Measurements from ENCODE around the gene SLC26A11. TPM values are rescaled to one million over a fixed set of nuclear protein-coding genes. Genes with fewer than 3 reads are reported as not detected.

SLC26A11 gene
- total RNA-seq, 4 donors from 2014 or later, result 25.1 to 65.3 (median 31.7) TPM

GRCh38 chr17:80264205-80265075 is 44.2 kb downstream of the SLC26A11 start:
- H3K27me3 ChIP-seq, result no peaks in the 10 kb centered on the region
- no peak for DNase-seq
- intact Hi-C loops (cut with DNase I), result loop anchor here (5.0 kb wide), 1 partner anchor 42 kb away; the partner anchor contains the start of genes SGSH and SLC26A11
- H3K4me3 ChIP-seq (replicated peaks in 1 of 3), result peak overlapping the region in 1 of 3 donors; percentile 15
- peaks cover 0 to 11% of the 10 kb centered on the region in 2 donors for H3K36me3 ChIP-seq
- TF ChIP-seq CTCF (IDR thresholded peaks at IDR 0.05) (no peak), POLR2A (IDR thresholded peaks at IDR 0.05) (no peak)
- H3K27ac ChIP-seq, result peak overlapping the region in 2 of 3 donors; percentile 38 to 98
- H3K4me1 ChIP-seq, result peaks cover 18 to 34% of the 10 kb centered on the region in 2 donors
- no peaks in the 10 kb centered on the region for H3K9me3 ChIP-seq
- WGBS, 2 donors, result 85% methylated on average over 19 of the region's 19 CpGs

GRCh38 chr17:80265205-80266068 is 45.2 kb downstream of the SLC26A11 start:
- Histone ChIP-seq H3K9me3 (no peaks in the 10 kb centered on the region), H3K4me1 (peaks cover 13 to 29% of the 10 kb centered on the region in 2 donors), H3K27me3 (no peaks in the 10 kb centered on the region), H3K27ac (no peak overlapping the region), H3K36me3 (peaks cover 5 to 14% of the 10 kb centered on the region in 2 donors), H3K4me3 (replicated peaks in 1 of 3) (no peak overlapping the region)
- peak in 1 of 2 donors; percentile 37 for DNase-seq
- intact Hi-C loops (cut with DNase I), result no loop called here
- WGBS, 2 donors, result 65 to 83% methylated on average over 13 to 17 of the region's 17 CpGs
- TF ChIP-seq CTCF (IDR thresholded peaks at IDR 0.05) (no peak), POLR2A (IDR thresholded peaks at IDR 0.05) (no peak)

GRCh38 chr17:80267391-80267790 is 47.2 kb downstream of the SLC26A11 start:
- H3K4me1 ChIP-seq, result peaks cover 6 to 21% of the 10 kb centered on the region in 2 donors
- no peak overlapping the region for H3K27ac ChIP-seq
- H3K27me3 ChIP-seq, result no peaks in the 10 kb centered on the region
- H3K4me3 ChIP-seq (replicated peaks in 1 of 3), result no peak overlapping the region
- intact Hi-C loops (cut with DNase I), result no loop called here
- no peak for TF ChIP-seq POLR2A (IDR thresholded peaks at IDR 0.05)
- H3K9me3 ChIP-seq, result no peaks in the 10 kb centered on the region
- WGBS, 2 donors, result 98 to 99% methylated on average over 6 of the region's 6 CpGs
- no peak for DNase-seq
- peaks cover 5 to 14% of the 10 kb centered on the region in 2 donors for H3K36me3 ChIP-seq

GRCh38 chr17:80268427-80268826 is 48.2 kb downstream of the SLC26A11 start:
- H3K36me3 ChIP-seq, result peaks cover 5 to 14% of the 10 kb centered on the region in 2 donors
- no peak overlapping the region for H3K27ac ChIP-seq
- DNase-seq, result no peak
- no peak overlapping the region for H3K4me3 ChIP-seq (replicated peaks in 1 of 3)
- intact Hi-C loops (cut with DNase I), result no loop called here
- H3K27me3 ChIP-seq, result no peaks in the 10 kb centered on the region
- peaks cover 0 to 13% of the 10 kb centered on the region in 2 donors for H3K4me1 ChIP-seq
- H3K9me3 ChIP-seq, result no peaks in the 10 kb centered on the region
- WGBS, 2 donors, result 70 to 94% methylated on average over 4 of the region's 4 CpGs
- no peak for TF ChIP-seq POLR2A (IDR thresholded peaks at IDR 0.05)
- TF ChIP-seq CTCF (IDR thresholded peaks at IDR 0.05), result no peak

- no peaks in the 10 kb centered on the region for H3K27me3 ChIP-seq
- no peak overlapping the region for H3K27ac ChIP-seq
- no peak for TF ChIP-seq POLR2A (IDR thresholded peaks at IDR 0.05)
- TF ChIP-seq CTCF (IDR thresholded peaks at IDR 0.05), result no peak
- peaks cover 5 to 12% of the 10 kb centered on the region in 2 donors for H3K36me3 ChIP-seq
- no peak overlapping the region for H3K4me3 ChIP-seq (replicated peaks in 1 of 3)
- no peak for DNase-seq
- peaks cover 0 to 4% of the 10 kb centered on the region in 2 donors for H3K4me1 ChIP-seq
- WGBS, 2 donors, result 48 to 93% methylated on average over 2 of the region's 2 CpGs
- intact Hi-C loops (cut with DNase I), result no loop called here
- H3K9me3 ChIP-seq, result no peaks in the 10 kb centered on the region
Measured at GRCh38 chr17:80269405-80269807, 49.2 kb downstream of the SLC26A11 start.

Data from thyroid gland (tissue), 4 donors.